ENCODE measurements around the gene C19orf81.
A peak's percentile ranks its signal among the peaks of the same experiment; 100 is the strongest.
"Not testable (repeated sequence)": the region's sequence is repeated elsewhere in the genome, so short reads cannot be mapped to it uniquely, and the experiment has no call there.

Gene C19orf81

GRCh38 chr19:50607388-50607787, 41.9 kb upstream of the C19orf81 start:
- TF ChIP-seq CTCF (conservative IDR thresholded peaks at IDR 0.05; ENCODE audit: control insufficient read depth, insufficient read depth, low read depth, low read length): no peak
- DNase-seq (ENCODE audit: low read depth): no peak
- H3K4me3 ChIP-seq (ENCODE audit: control insufficient read depth, low read depth, low read length): no peak overlapping the region

GRCh38 chr19:50607874-50608785, 41.1 kb upstream of the C19orf81 start:
- peak; percentile 55 for TF ChIP-seq CTCF (conservative IDR thresholded peaks at IDR 0.05; ENCODE audit: control insufficient read depth, insufficient read depth, low read depth, low read length)
- DNase-seq (ENCODE audit: low read depth): peak; percentile 85
- no peak overlapping the region for H3K4me3 ChIP-seq (ENCODE audit: control insufficient read depth, low read depth, low read length)

GRCh38 chr19:50612504-50613404, 36.5 kb upstream of the C19orf81 start:
- not testable (repeated sequence) for H3K4me3 ChIP-seq (ENCODE audit: control insufficient read depth, low read depth, low read length); DNase-seq (ENCODE audit: low read depth)

GRCh38 chr19:50618379-50618778, 30.9 kb upstream of the C19orf81 start:
- not testable (repeated sequence) for H3K4me3 ChIP-seq (ENCODE audit: control insufficient read depth, low read depth, low read length); DNase-seq (ENCODE audit: low read depth)

GRCh38 chr19:50619184-50619583, 30.1 kb upstream of the C19orf81 start:
- not testable (repeated sequence) for DNase-seq (ENCODE audit: low read depth); H3K4me3 ChIP-seq (ENCODE audit: control insufficient read depth, low read depth, low read length)

- H3K4me3 ChIP-seq (ENCODE audit: control insufficient read depth, low read depth, low read length): not testable (repeated sequence)
Measured at GRCh38 chr19:50620394-50620906, 28.8 kb upstream of the C19orf81 start.

GRCh38 chr19:50624949-50625600, 24.2 kb upstream of the C19orf81 start:
- no peak overlapping the region for H3K4me3 ChIP-seq (ENCODE audit: control insufficient read depth, low read depth, low read length)
- no peak for DNase-seq (ENCODE audit: low read depth)
- TF ChIP-seq CTCF (conservative IDR thresholded peaks at IDR 0.05; ENCODE audit: control insufficient read depth, insufficient read depth, low read depth, low read length): no peak

More at GRCh38 chr19:50620394-50620906, 28.8 kb upstream of the C19orf81 start:
- DNase-seq (ENCODE audit: low read depth): not testable (repeated sequence)

GRCh38 chr19:50626011-50626410, 23.2 kb upstream of the C19orf81 start:
- TF ChIP-seq CTCF (conservative IDR thresholded peaks at IDR 0.05; ENCODE audit: control insufficient read depth, insufficient read depth, low read depth, low read length): no peak
- DNase-seq (ENCODE audit: low read depth): no peak
- H3K4me3 ChIP-seq (ENCODE audit: control insufficient read depth, low read depth, low read length): no peak overlapping the region
